GM12878 (cell line): ENCODE results near the gene C21orf58. TPM values are rescaled to one million over a fixed set of nuclear protein-coding genes. Genes with fewer than 3 reads are reported as not detected.

ENCODE experiments used
- EZH2 ChIP-seq: IDR thresholded peaks from 2 replicates; pipeline ENCODE4 v1.6.1; 2012; ENCODE audit warnings: low read depth, mild to moderate bottlenecking, control low read depth, inconsistent platforms, low read length, borderline replicate concordance; ENCODE audit not compliant: control insufficient read depth
- MEF2A ChIP-seq: IDR thresholded peaks from 2 replicates; pipeline ENCODE4 v1.6.1; 2011; ENCODE audit warnings: low read depth, mild to moderate bottlenecking, low read length, moderate library complexity; ENCODE audit not compliant: insufficient read depth
- MEF2B ChIP-seq: fragments of 450-650 bp; IDR thresholded peaks from 2 replicates; pipeline ENCODE4 v1.6.1; 2018; ENCODE audit warnings: mild to moderate bottlenecking, moderate library complexity; ENCODE audit not compliant: partially characterized antibody, poor library complexity, severe bottlenecking
- NFYB ChIP-seq: IDR thresholded peaks from 2 replicates; pipeline ENCODE4 v1.6.1; 2011; ENCODE audit warnings: low read depth, mild to moderate bottlenecking, low read length, improper control_type of control experiment, moderate library complexity; ENCODE audit not compliant: insufficient read depth
- PML ChIP-seq: IDR thresholded peaks from 2 replicates; pipeline ENCODE4 v1.6.1; 2012; ENCODE audit warnings: low read length, inconsistent platforms
- RBBP5 ChIP-seq: fragments of 200-600 bp; sonication (generic); conservative IDR thresholded peaks from 2 replicates; pipeline ENCODE4 v1.6.1; 2016
- SIX5 ChIP-seq: IDR thresholded peaks from 2 replicates; pipeline ENCODE4 v1.6.1; 2011; ENCODE audit warnings: mild to moderate bottlenecking, low read depth, low read length, moderate library complexity; ENCODE audit not compliant: severe bottlenecking
- TARDBP ChIP-seq: IDR thresholded peaks from 2 replicates; pipeline ENCODE4 v1.6.1; 2016; ENCODE audit warnings: borderline replicate concordance
- TCF7 ChIP-seq: IDR thresholded peaks from 2 replicates; pipeline ENCODE4 v1.6.1; 2014; ENCODE audit warnings: antibody characterized with exemption, borderline replicate concordance
- polyA plus RNA-seq, 11 experiments: library from polyadenylated mRNA; depleted of rRNA in 4 of 11; unstranded in 6 of 11; stranded (reverse) in 5 of 11; fragments of >200 nt; fragmentation: Nextera tagmentation in 4 of 11; fragmentation: Illumina TruSeq in 1 of 11; extraction: Ambion mirVana in 4 of 11; extraction: Trizol in 1 of 11; gene quantifications; 1 replicate in 1 of 11; 2 replicates in 10 of 11; pipeline versions ENCODE4 v1.2.1 to v1.2.3, GENCODE V29; 2011 to 2016; ENCODE audit warnings: inconsistent platforms in 2 of 11, missing spikeins in 2 of 11, low read depth in 1 of 11
- total RNA-seq, 4 experiments: library from RNA; depleted of rRNA in 3 of 4; stranded (reverse); fragments of >200 nt in 3 of 4; fragmentation: Illumina TruSeq in 1 of 4; extraction: Trizol in 1 of 4; gene quantifications; 2 replicates each; pipeline versions ENCODE4 v1.2.1 to v1.2.3, GENCODE V29; 2013 to 2021
- TF ChIP-seq, protein P1 (sequence below): fragments of 450-650 bp; IDR thresholded peaks from 2 replicates; pipeline ENCODE4 v1.6.1; 2018; ENCODE audit warnings: borderline replicate concordance, mild to moderate bottlenecking; ENCODE audit not compliant: partially characterized antibody

C21orf58 gene
- total and polyA plus RNA-seq, 10 of the 15 experiments (the other 5 are each of a cell fraction or from before 2014, with no cell fraction given) = 1.1 to 22.3 (median 11.8) TPM

DNA sequence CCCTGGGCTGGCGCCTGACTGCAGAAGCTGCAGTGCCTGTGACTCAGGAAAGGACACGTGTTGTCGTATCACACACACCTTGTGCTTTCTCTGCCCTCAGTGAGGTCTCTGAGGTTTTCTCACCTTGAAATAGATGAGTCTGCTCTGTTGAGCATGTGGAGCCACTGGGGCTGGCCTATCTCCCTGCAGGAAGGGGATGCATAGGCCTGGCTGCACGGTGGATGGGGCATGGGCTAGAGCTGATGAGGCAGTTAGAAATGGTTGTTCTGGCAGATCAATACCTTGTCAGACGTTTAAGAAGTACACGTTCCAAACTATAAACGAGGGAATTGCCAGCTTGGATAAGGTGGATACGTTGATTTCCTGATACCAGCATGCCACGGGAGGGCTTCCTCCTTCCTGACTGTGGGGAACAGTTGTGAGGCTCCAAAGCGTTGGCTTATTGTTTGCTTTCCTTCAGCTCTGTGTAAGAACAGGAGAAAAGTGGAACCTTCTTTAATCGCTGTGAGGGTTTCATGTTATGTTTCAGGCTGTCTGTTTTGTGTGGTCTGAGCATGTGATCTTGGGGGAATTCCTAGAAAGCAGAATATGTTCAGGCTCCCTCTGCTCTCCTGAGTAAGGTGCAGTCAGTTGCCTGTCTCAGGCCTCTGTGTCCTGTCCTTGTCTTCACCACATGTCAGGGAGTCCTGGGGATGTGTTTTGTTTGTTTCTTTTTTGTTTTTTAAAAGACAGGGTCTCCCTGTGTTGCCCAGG lies 45.0 kb upstream of the C21orf58 start (continued):
- TF ChIP-seq NFYB (no peak), PML (no peak), EZH2 (no peak), SIX5 (no peak), RBBP5 (no peak), TARDBP (no peak), MEF2A (no peak), MEF2B (peak; percentile 46), TCF7 (no peak)
- TF ChIP-seq, protein P1, sequence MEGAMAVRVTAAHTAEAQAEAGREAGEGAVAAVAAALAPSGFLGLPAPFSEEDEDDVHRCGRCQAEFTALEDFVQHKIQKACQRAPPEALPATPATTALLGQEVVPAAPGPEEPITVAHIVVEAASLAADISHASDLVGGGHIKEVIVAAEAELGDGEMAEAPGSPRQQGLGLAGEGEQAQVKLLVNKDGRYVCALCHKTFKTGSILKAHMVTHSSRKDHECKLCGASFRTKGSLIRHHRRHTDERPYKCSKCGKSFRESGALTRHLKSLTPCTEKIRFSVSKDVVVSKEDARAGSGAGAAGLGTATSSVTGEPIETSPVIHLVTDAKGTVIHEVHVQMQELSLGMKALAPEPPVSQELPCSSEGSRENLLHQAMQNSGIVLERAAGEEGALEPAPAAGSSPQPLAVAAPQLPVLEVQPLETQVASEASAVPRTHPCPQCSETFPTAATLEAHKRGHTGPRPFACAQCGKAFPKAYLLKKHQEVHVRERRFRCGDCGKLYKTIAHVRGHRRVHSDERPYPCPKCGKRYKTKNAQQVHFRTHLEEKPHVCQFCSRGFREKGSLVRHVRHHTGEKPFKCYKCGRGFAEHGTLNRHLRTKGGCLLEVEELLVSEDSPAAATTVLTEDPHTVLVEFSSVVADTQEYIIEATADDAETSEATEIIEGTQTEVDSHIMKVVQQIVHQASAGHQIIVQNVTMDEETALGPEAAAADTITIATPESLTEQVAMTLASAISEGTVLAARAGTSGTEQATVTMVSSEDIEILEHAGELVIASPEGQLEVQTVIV = no peak
